K562 (cell line): Measurements from ENCODE around the gene CD79A. TPM values are rescaled to one million over a fixed set of nuclear protein-coding genes. Genes with fewer than 3 reads are reported as not detected.
A peak's percentile ranks its signal among the peaks of the same experiment; 100 is the strongest.

Experiments used
- ATAC-seq: fragments of 200-7000 bp; cut with Tn5 transposase; 3 replicates; pipeline ENCODE4 v1.9.1; 2020; ENCODE audit warnings: moderate library complexity
- BruUV-seq: library from RNA; stranded (reverse); fragments of 400-500 nt; replicated peaks from 2 replicates; lab custom pipeline; 2021; lab: Mats Ljungman, UMichigan
- CTCF ChIA-PET: fragments of 300-600 bp; formaldehyde crosslinking; extraction: SDS; loops from one replicate; lab custom pipeline; 2021; ENCODE audit warnings: low intra/inter-chr PET ratio; lab: Yijun Ruan, JAX
- POLR2A ChIA-PET: fragments of 300-600, 350-650 bp; sonication (Branson Sonifier 250); formaldehyde crosslinking; extraction: SDS; loops from one replicate; lab custom pipeline; 2021; ENCODE audit warnings: antibody characterized with exemption, inconsistent platforms; lab: Yijun Ruan, JAX
- DNase-seq, 4 experiments: peaks; one replicate each; pipeline versions ENCODE4 v3.0.0 to v3.0.0-alpha.2; 2011 to 2018; ENCODE audit warnings: low spot score in 3 of 4, mixed read lengths in 3 of 4; ENCODE audit errors: extremely low read depth in 1 of 4
- FAIRE-seq: peaks from 2 replicates; lab custom pipeline; 2011; peaks lifted over from hg19 to GRCh38; lab: Jason Lieb, UNC
- H2AFZ ChIP-seq: 2 replicates; pipeline ENCODE4 v1.6.0; 2011; ENCODE audit warnings: low read depth, low read length, control low read depth, inconsistent platforms
- H3K27ac ChIP-seq: fragments of 200-600 bp; 3 replicates; pipeline ENCODE4 v1.8.0; 2011; ENCODE audit warnings: low read depth, mild to moderate bottlenecking, control low read depth, inconsistent platforms, low read length, moderate library complexity, mixed read lengths; ENCODE audit errors: extremely low read depth
- H3K27me3 ChIP-seq, 2 experiments: fragments of 300-600 bp in 1 of 2; 2 replicates in 1 of 2; 3 replicates in 1 of 2; pipeline versions ENCODE4 v1.6.0 to v1.8.0; 2011; ENCODE audit warnings: inconsistent platforms in 2 of 2, low read length in 2 of 2, mild to moderate bottlenecking in 1 of 2, mixed read lengths in 1 of 2, moderate library complexity in 1 of 2; ENCODE audit not compliant: control insufficient read depth in 2 of 2, insufficient read depth in 2 of 2
- H3K36me3 ChIP-seq: fragments of 300-600 bp; 3 replicates; pipeline ENCODE4 v1.8.0; 2011; ENCODE audit warnings: mild to moderate bottlenecking, low read length, inconsistent platforms; ENCODE audit not compliant: control insufficient read depth, insufficient read depth
- H3K4me1 ChIP-seq, 2 experiments: fragments of 200-600 bp in 1 of 2; replicated peaks in 1 of 2; 2 replicates in 1 of 2; 3 replicates in 1 of 2; pipeline versions ENCODE4 v1.5.1 to v1.8.0; 2011; ENCODE audit warnings: inconsistent platforms in 2 of 2, low read length in 2 of 2, mild to moderate bottlenecking in 1 of 2, mixed read lengths in 1 of 2, moderate library complexity in 1 of 2; ENCODE audit not compliant: control insufficient read depth in 2 of 2, insufficient read depth in 2 of 2
- H3K4me2 ChIP-seq: 2 replicates; pipeline ENCODE4 v1.6.1; 2011; ENCODE audit warnings: low read length, control low read depth, inconsistent platforms, mixed read lengths; ENCODE audit not compliant: insufficient read depth
- H3K4me3 ChIP-seq: fragments of 200-600 bp; sonication (generic), shearing (Covaris generic); 2 replicates; pipeline ENCODE4 v1.5.1; 2016; ENCODE audit warnings: control low read depth, inconsistent platforms
- H3K79me2 ChIP-seq: fragments of 200-600 bp; 3 replicates; pipeline ENCODE4 v1.8.0; 2011; ENCODE audit warnings: low read length, inconsistent platforms; ENCODE audit not compliant: control insufficient read depth, insufficient read depth
- H3K9ac ChIP-seq, 2 experiments: 2 replicates each; pipeline versions ENCODE4 v1.6.0 to v1.6.1; 2011; ENCODE audit warnings: low read depth in 2 of 2, low read length in 2 of 2, control low read depth in 1 of 2, inconsistent platforms in 1 of 2, mild to moderate bottlenecking in 1 of 2, mixed read lengths in 1 of 2; ENCODE audit not compliant: insufficient read depth in 1 of 2
- H3K9me1 ChIP-seq: one replicate; pipeline ENCODE4 v1.6.0; 2011; ENCODE audit warnings: inconsistent platforms, mild to moderate bottlenecking, low read length, moderate library complexity; ENCODE audit not compliant: control insufficient read depth, insufficient read depth
- H3K9me3 ChIP-seq: replicated peaks from 2 replicates; pipeline ENCODE4 v1.5.1; 2011; ENCODE audit warnings: low read depth, low read length, inconsistent platforms; ENCODE audit not compliant: control insufficient read depth, insufficient read depth
- H4K20me1 ChIP-seq: replicated peaks from 2 replicates; pipeline ENCODE4 v1.6.1; 2011; ENCODE audit warnings: low read length, inconsistent platforms, mixed read lengths; ENCODE audit not compliant: control insufficient read depth, insufficient read depth
- AFF4 ChIP-seq: sonication (generic); formaldehyde crosslinking; IDR thresholded peaks from 2 replicates; pipeline ENCODE4 v1.8.0; 2023; ENCODE audit warnings: mild to moderate bottlenecking, missing genetic modification reagents
- PML ChIP-seq: IDR thresholded peaks from 2 replicates; pipeline ENCODE4 v1.6.1; 2012; ENCODE audit warnings: low read length, inconsistent platforms
- POLR3G ChIP-seq: IDR thresholded peaks from 2 replicates; pipeline ENCODE4 v1.6.1; 2011; ENCODE audit not compliant: insufficient read length, insufficient replicate concordance; ENCODE audit errors: extremely low read depth
- TEAD4 ChIP-seq, 2 experiments: sonication (generic) in 1 of 2; formaldehyde crosslinking in 1 of 2; IDR thresholded peaks; 2 replicates each; pipeline versions ENCODE4 v1.6.1 to v1.8.0; 2012 to 2022; ENCODE audit warnings: borderline replicate concordance in 1 of 2, inconsistent platforms in 1 of 2, low read length in 1 of 2, mild to moderate bottlenecking in 1 of 2, missing genetic modification reagents in 1 of 2
- ZBTB9 ChIP-seq: fragments of 450-650 bp; formaldehyde crosslinking; IDR thresholded peaks from 2 replicates; pipeline ENCODE4 v1.4.0; 2020; ENCODE audit warnings: mild to moderate bottlenecking, moderate library complexity
- ZNF511 ChIP-seq: sonication (generic); formaldehyde crosslinking; IDR thresholded peaks from 2 replicates; pipeline ENCODE4 v1.8.0; 2022; ENCODE audit warnings: mild to moderate bottlenecking, missing genetic modification reagents
- ZNF707 ChIP-seq: fragments of 250-450 bp; sonication (Bioruptor Pico); conservative IDR thresholded peaks from 2 replicates; pipeline ENCODE4 v1.8.0; 2022; ENCODE audit warnings: inconsistent platforms, mild to moderate bottlenecking, moderate library complexity
- WGBS: fragments of 100-300 bp; shearing (Covaris generic); methylation state at CpG from one replicate; pipeline ENCODE4 v1.1.6; 2016; ENCODE audit warnings: low coverage, mixed read lengths; ENCODE audit not compliant: insufficient coverage; ENCODE audit errors: missing lambda C conversion rate; 5-methylcytosine and 5-hydroxymethylcytosine counted together
- in situ Hi-C: fragments of 300-500 bp; cut with MboI; formaldehyde crosslinking; loops from 4 replicates; pipeline ENCODE4 v1.15.0; 2018; ENCODE audit warnings: inconsistent platforms, mixed read lengths
- intact Hi-C: fragments of 100-400 bp; cut with micrococcal nuclease; formaldehyde crosslinking; loops from 2 replicates; pipeline ENCODE4 v1.14.2; 2022
- polyA plus RNA-seq, 8 experiments: library from polyadenylated mRNA; depleted of rRNA in 4 of 8; stranded (reverse) in 5 of 8; unstranded in 3 of 8; fragments of >200 nt; fragmentation: Nextera tagmentation in 2 of 8; fragmentation: Illumina TruSeq in 1 of 8; extraction: Ambion mirVana in 2 of 8; extraction: Trizol in 1 of 8; gene quantifications; 2 replicates each; pipeline versions ENCODE4 v1.2.1 to v1.2.3, GENCODE V29; 2011 to 2014; ENCODE audit warnings: inconsistent platforms in 1 of 8, missing spikeins in 1 of 8
- total RNA-seq, 7 experiments: library from RNA; depleted of rRNA in 6 of 7; stranded (reverse); fragments of >200 nt in 6 of 7; fragmentation: Illumina TruSeq in 2 of 7; extraction: Trizol in 2 of 7; gene quantifications; 2 replicates each; pipeline versions ENCODE4 v1.2.1 to v1.2.3, GENCODE V29; 2011 to 2021; ENCODE audit warnings: low replicate concordance in 1 of 7

CD79A gene
- total and polyA plus RNA-seq, 9 of the 15 experiments (the other 6 are each of a cell fraction or from before 2014, with no cell fraction given) = 0.04 to 0.72 (median 0.17) TPM; not detected in 3

GRCh38 chr19:41872775-41873647, 4.1 kb upstream of the CD79A start:
- FAIRE-seq (peak; percentile 87), DNase-seq (peak in 2 of 4 experiments; percentile 71 to 85), ATAC-seq (peak; percentile 82)
- Histone ChIP-seq H3K4me2 (no peak overlapping the region), H3K4me3 (no peak overlapping the region), H3K79me2 (peaks cover 6% of the 10 kb centered on the region), H3K27me3 (no peaks in the 10 kb centered on the region), H2AFZ (no peak overlapping the region), H3K9me3 (no peaks in the 10 kb centered on the region), H4K20me1 (peaks cover 34% of the 10 kb centered on the region), H3K4me1 (peaks cover 19 to 38% of the 10 kb centered on the region in 2 experiments), H3K9ac (no peak overlapping the region), H3K27ac (no peak overlapping the region; the same call in 2 of the 3 replicates), H3K9me1 (no peaks in the 10 kb centered on the region), H3K36me3 (peaks cover 38% of the 10 kb centered on the region; the same call in 2 of the 3 replicates)
- WGBS = 26% methylated on average over 18 of the region's 18 CpGs
- BruUV-seq = no TSS peak
- intact Hi-C loops (loop anchor here (1.0 to 2.0 kb wide), 3 partner anchors 61 to 86 kb away; partner anchors contain the start of gene RABAC1), in situ Hi-C loops (loop anchor here (5.0 kb wide), 1 partner anchor 74 kb away; no protein-coding TSS in a partner anchor)
- POLR2A ChIA-PET = interaction anchor here (0.6 to 6.2 kb wide), 10 partner anchors 8 to 95 kb away, joined by 3 to 54 read pairs (median 4); partner anchors contain the start of genes RABAC1 and RPS19
- CTCF ChIA-PET = interaction anchor here (1.0 to 5.4 kb wide), 3 partner anchors 78 to 162 kb away, joined by 5 to 35 read pairs (median 18); no protein-coding TSS in a partner anchor
- TF ChIP-seq AFF4 (CRISPR knock-in tag) (no peak), TEAD4 (IDR thresholded peaks at IDR 0.05; ENCODE audit: low read length) (no peak), TEAD4 (CRISPR knock-in tag; IDR thresholded peaks at IDR 0.05; ENCODE audit: borderline replicate concordance) (no peak), ZNF707 (CRISPR knock-in tag) (no peak), ZNF511 (no peak), ZBTB9 (CRISPR knock-in tag) (no peak), PML (no peak), POLR3G (no peak)
